Neural cell (in vitro differentiated cells): ENCODE results near the gene GPLD1. TPM values are rescaled to one million over a fixed set of nuclear protein-coding genes. Genes with fewer than 3 reads are reported as not detected.

ENCODE experiments used
- H2AFZ ChIP-seq: fragments of 200-600, 300-800 bp; sonication (generic), shearing (Covaris generic); 2 replicates; pipeline ENCODE4 v1.6.0; 2014; ENCODE audit warnings: low read depth, mild to moderate bottlenecking, antibody characterized with exemption, low read length, moderate library complexity
- H3F3A ChIP-seq: fragments of 200-600 bp; shearing (Covaris generic); 2 replicates; pipeline ENCODE4 v1.6.1; 2016; ENCODE audit warnings: mild to moderate bottlenecking, moderate library complexity, mixed read lengths, antibody characterized with exemption, low read length; ENCODE audit not compliant: insufficient read depth, poor library complexity, severe bottlenecking
- H3K27ac ChIP-seq: fragments of 200-600, 300-800 bp; sonication (generic), shearing (Covaris generic); 2 replicates; pipeline ENCODE4 v1.5.1; 2014; ENCODE audit warnings: mild to moderate bottlenecking, low read length, moderate library complexity
- H3K27me3 ChIP-seq: fragments of 300-800, 200-600 bp; sonication (generic), shearing (Covaris generic); 2 replicates; pipeline ENCODE4 v1.6.0; 2014; ENCODE audit warnings: mild to moderate bottlenecking, low read depth, low read length, moderate library complexity; ENCODE audit not compliant: insufficient read depth
- H3K36me3 ChIP-seq: fragments of 300-800, 200-600 bp; sonication (generic), shearing (Covaris generic); 2 replicates; pipeline ENCODE4 v1.5.1; 2014; ENCODE audit warnings: mild to moderate bottlenecking, antibody characterized with exemption, low read length, moderate library complexity; ENCODE audit not compliant: insufficient read depth
- H3K4me2 ChIP-seq: fragments of 300-800, 200-600 bp; sonication (generic), shearing (Covaris generic); 2 replicates; pipeline ENCODE4 v1.6.0; 2014; ENCODE audit warnings: mild to moderate bottlenecking, low read length
- H3K4me3 ChIP-seq: fragments of 300-800, 200-600 bp; sonication (generic), shearing (Covaris generic); 2 replicates; pipeline ENCODE4 v1.5.1; 2014; ENCODE audit warnings: mild to moderate bottlenecking, low read length, moderate library complexity
- H3K79me2 ChIP-seq: fragments of 200-600 bp; shearing (Covaris generic); replicated peaks from 2 replicates; pipeline ENCODE4 v1.6.0; 2014; ENCODE audit warnings: mild to moderate bottlenecking, low read length, moderate library complexity; ENCODE audit not compliant: insufficient read depth
- H3K9ac ChIP-seq: fragments of 300-800, 200-600 bp; sonication (generic), shearing (Covaris generic); 2 replicates; pipeline ENCODE4 v1.6.1; 2016; ENCODE audit warnings: mild to moderate bottlenecking, low read length, mixed read lengths
- H3K9me2 ChIP-seq: fragments of 200-600 bp; shearing (Covaris generic); 2 replicates; pipeline ENCODE4 v1.6.1; 2016; ENCODE audit warnings: mild to moderate bottlenecking, low read length, mixed read lengths; ENCODE audit not compliant: insufficient read depth
- H3K9me3 ChIP-seq: fragments of 200-600, 300-800 bp; sonication (generic), shearing (Covaris generic); 2 replicates; pipeline ENCODE4 v1.6.1; 2016; ENCODE audit warnings: mild to moderate bottlenecking, mixed run types, low read length, moderate library complexity, mixed read lengths
- H4K20me1 ChIP-seq: fragments of 200-600 bp; shearing (Covaris generic); 2 replicates; pipeline ENCODE4 v1.6.1; 2016; ENCODE audit warnings: mild to moderate bottlenecking, mixed run types; ENCODE audit not compliant: insufficient read depth
- CTCF ChIP-seq: fragments of 450-650 bp; IDR thresholded peaks from 2 replicates; pipeline ENCODE4 v1.5.1; 2014; ENCODE audit warnings: antibody characterized with exemption, mild to moderate bottlenecking, moderate library complexity; ENCODE audit not compliant: poor library complexity, severe bottlenecking
- EP300 ChIP-seq: fragments of 450-650 bp; conservative IDR thresholded peaks from 2 replicates; pipeline ENCODE4 v1.6.1; 2014; ENCODE audit warnings: antibody characterized with exemption, mild to moderate bottlenecking, moderate library complexity; ENCODE audit not compliant: poor library complexity, severe bottlenecking
- EZH2 ChIP-seq: fragments of 200-600, 300-800 bp; shearing (Covaris generic), sonication (generic); IDR thresholded peaks from 2 replicates; pipeline ENCODE4 v1.6.1; 2014; ENCODE audit warnings: antibody characterized with exemption, low read length, borderline replicate concordance, mild to moderate bottlenecking; ENCODE audit not compliant: insufficient read depth, poor library complexity, severe bottlenecking
- MXI1 ChIP-seq: fragments of 450-650 bp; conservative IDR thresholded peaks from 2 replicates; pipeline ENCODE4 v1.6.1; 2014; ENCODE audit warnings: antibody characterized with exemption, mild to moderate bottlenecking; ENCODE audit not compliant: poor library complexity, severe bottlenecking
- POLR2AphosphoS5 ChIP-seq: IDR thresholded peaks from 2 replicates; pipeline ENCODE4 v1.6.1; 2012
- RAD21 ChIP-seq: fragments of 450-650 bp; conservative IDR thresholded peaks from 2 replicates; pipeline ENCODE4 v1.6.1; 2014; ENCODE audit warnings: antibody characterized with exemption, mild to moderate bottlenecking, moderate library complexity
- REST ChIP-seq: IDR thresholded peaks from 2 replicates; pipeline ENCODE4 v1.6.1; 2012; ENCODE audit warnings: borderline replicate concordance
- SMC3 ChIP-seq: fragments of 450-650 bp; conservative IDR thresholded peaks from 2 replicates; pipeline ENCODE4 v1.6.1; 2014; ENCODE audit warnings: antibody characterized with exemption, mild to moderate bottlenecking, moderate library complexity; ENCODE audit not compliant: poor library complexity
- TAF1 ChIP-seq: IDR thresholded peaks from 2 replicates; pipeline ENCODE4 v1.6.1; 2012; ENCODE audit warnings: low read depth
- polyA plus RNA-seq: library from polyadenylated mRNA; depleted of rRNA; stranded (reverse); fragments of >200 nt; gene quantifications from 2 replicates; pipeline ENCODE4 v1.2.3, GENCODE V29; 2014

GPLD1 gene
- polyA plus RNA-seq, 1 donor from 2014 or later: 11.0 TPM

GRCh38 chr6:24394780-24395437 lies 94.5 kb downstream of the GPLD1 start:
- no peaks in the 10 kb centered on the region for H3K27me3 ChIP-seq
- H3K79me2 ChIP-seq: no peaks in the 10 kb centered on the region
- H2AFZ ChIP-seq: no peak overlapping the region
- no peak overlapping the region for H3K9ac ChIP-seq
- H3K9me2 ChIP-seq: no peaks in the 10 kb centered on the region
- TF ChIP-seq MXI1: no peak
- TF ChIP-seq EZH2: no peak
- H3K36me3 ChIP-seq: no peaks in the 10 kb centered on the region
- no peaks in the 10 kb centered on the region for H3K9me3 ChIP-seq
- no peaks in the 10 kb centered on the region for H3F3A ChIP-seq
- no peak overlapping the region for H3K4me2 ChIP-seq
- H3K27ac ChIP-seq: no peak overlapping the region
- no peak overlapping the region for H3K4me3 ChIP-seq
- H4K20me1 ChIP-seq: no peaks in the 10 kb centered on the region

DNA sequence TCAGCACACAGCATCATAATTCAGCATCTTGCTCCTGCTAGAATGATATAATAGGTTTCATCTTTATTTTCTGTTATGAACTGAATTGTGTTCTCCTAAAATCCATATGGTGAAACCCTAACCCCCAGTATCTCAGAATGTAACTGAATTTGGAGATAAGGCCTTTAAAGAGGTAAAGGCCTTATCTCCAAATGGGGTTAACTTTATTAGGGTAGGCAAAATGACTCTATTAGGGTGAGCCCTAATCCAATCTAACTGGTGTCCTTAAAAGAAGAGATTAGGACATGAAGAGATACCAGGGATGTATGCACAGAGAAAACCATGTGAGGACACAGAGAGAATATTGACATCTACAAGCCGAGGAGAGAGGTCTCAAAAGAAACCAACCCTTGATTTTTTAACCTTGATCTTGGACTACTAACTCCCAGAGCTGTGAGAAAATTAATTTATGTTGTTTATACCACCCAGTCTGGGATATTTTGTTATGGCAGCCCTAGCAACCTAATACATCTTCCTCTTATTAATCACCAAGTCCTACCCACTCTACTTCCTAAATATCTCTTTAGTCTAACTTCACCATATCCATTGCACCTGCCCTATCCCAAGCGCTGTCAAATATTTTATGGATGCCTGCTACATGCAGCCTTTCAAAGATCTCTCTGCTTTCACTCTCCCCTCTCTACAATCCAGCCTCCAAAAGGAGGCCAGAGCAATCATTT lies 95.2 kb downstream of the GPLD1 start:
- H3K4me3 ChIP-seq: no peak overlapping the region
- H3K36me3 ChIP-seq: no peaks in the 10 kb centered on the region
- H3K9ac ChIP-seq: no peak overlapping the region
- H3F3A ChIP-seq: no peaks in the 10 kb centered on the region
- H3K9me3 ChIP-seq: no peaks in the 10 kb centered on the region
- TF ChIP-seq TAF1 (no peak), RAD21 (no peak), REST (no peak)
- no peaks in the 10 kb centered on the region for H3K27me3 ChIP-seq
- H3K27ac ChIP-seq: no peak overlapping the region
- no peak overlapping the region for H3K4me2 ChIP-seq
- no peaks in the 10 kb centered on the region for H3K9me2 ChIP-seq
- no peaks in the 10 kb centered on the region for H4K20me1 ChIP-seq
- H3K79me2 ChIP-seq: no peaks in the 10 kb centered on the region
- no peak overlapping the region for H2AFZ ChIP-seq

GRCh38 chr6:24391756-24392405 lies 97.5 kb downstream of the GPLD1 start:
- Histone ChIP-seq H3K4me3 (no peak overlapping the region), H3K27ac (no peak overlapping the region), H3K9ac (no peak overlapping the region), H3K4me2 (no peak overlapping the region), H3F3A (no peaks in the 10 kb centered on the region), H3K79me2 (no peaks in the 10 kb centered on the region), H3K9me3 (no peaks in the 10 kb centered on the region), H3K27me3 (no peaks in the 10 kb centered on the region), H3K36me3 (no peaks in the 10 kb centered on the region), H4K20me1 (no peaks in the 10 kb centered on the region), H3K9me2 (no peaks in the 10 kb centered on the region), H2AFZ (no peak overlapping the region)
- TF ChIP-seq REST (no peak), SMC3 (no peak), EP300 (no peak), MXI1 (no peak), CTCF (no peak), TAF1 (no peak), EZH2 (no peak), RAD21 (no peak), POLR2AphosphoS5 (no peak)
